Vagina (tissue), 2 donors: ENCODE data around the gene CAND1. TPM values are rescaled to one million over a fixed set of nuclear protein-coding genes. Genes with fewer than 3 reads are reported as not detected.

Experiments
- DNase-seq, 2 donors: peaks; one replicate each; pipeline ENCODE4 v3.0.0-alpha.2; 2017; ENCODE audit errors: extremely low spot score in 2 of 2
- H3K27ac ChIP-seq: fragments of 200-600 bp; sonication (generic); one replicate; pipeline ENCODE4 v1.5.1; 2019
- H3K27me3 ChIP-seq: fragments of 200-600 bp; sonication (generic); one replicate; pipeline ENCODE4 v1.5.1; 2019
- H3K36me3 ChIP-seq, 2 donors: fragments of 200-600 bp; sonication (generic); one replicate each; pipeline ENCODE4 v1.5.1; 2017 to 2019
- H3K4me1 ChIP-seq: fragments of 200-600 bp; sonication (generic); one replicate; pipeline ENCODE4 v1.5.1; 2019
- H3K4me3 ChIP-seq, 2 donors: fragments of 200-600 bp; sonication (generic); 1 replicate in 1 of 2; 2 replicates in 1 of 2; pipeline ENCODE4 v1.5.1; 2016 to 2019
- H3K9me3 ChIP-seq: fragments of 200-600 bp; sonication (generic); one replicate; pipeline ENCODE4 v1.5.1; 2019
- POLR2A ChIP-seq, 2 donors: fragments of 450-650 bp; IDR thresholded peaks; one replicate each; pipeline ENCODE4 v1.6.1; 2017; ENCODE audit warnings: antibody characterized with exemption in 2 of 2, mild to moderate bottlenecking in 2 of 2, moderate library complexity in 2 of 2
- POLR2AphosphoS5 ChIP-seq, 2 donors: sonication (generic); formaldehyde crosslinking; IDR thresholded peaks; one replicate each; pipeline ENCODE4 v1.9.0; 2017; ENCODE audit warnings: antibody characterized with exemption in 2 of 2, mild to moderate bottlenecking in 2 of 2, low read depth in 1 of 2; ENCODE audit not compliant: insufficient read depth in 1 of 2
- intact Hi-C: fragments of 100-400 bp; cut with DNase I; formaldehyde crosslinking; loops from one replicate; pipeline ENCODE4 v1.15.1; 2023
- total RNA-seq: library from RNA; depleted of rRNA; stranded (reverse); fragments of >200 nt; gene quantifications from one replicate; pipeline ENCODE4 v1.2.3, GENCODE V29; 2016
- TF ChIP-seq, protein P1 (sequence below), 3 experiments: fragments of 450-650 bp in 2 of 3; fragments of 200-600 bp in 1 of 3; sonication (generic) in 1 of 3; IDR thresholded peaks; one replicate each; pipeline ENCODE4 v1.5.1; 2017 to 2019; ENCODE audit warnings: antibody characterized with exemption in 3 of 3, mild to moderate bottlenecking in 2 of 3, moderate library complexity in 2 of 3

Gene CAND1
- total RNA-seq, 1 donor from 2014 or later: 68.0 TPM

DNA sequence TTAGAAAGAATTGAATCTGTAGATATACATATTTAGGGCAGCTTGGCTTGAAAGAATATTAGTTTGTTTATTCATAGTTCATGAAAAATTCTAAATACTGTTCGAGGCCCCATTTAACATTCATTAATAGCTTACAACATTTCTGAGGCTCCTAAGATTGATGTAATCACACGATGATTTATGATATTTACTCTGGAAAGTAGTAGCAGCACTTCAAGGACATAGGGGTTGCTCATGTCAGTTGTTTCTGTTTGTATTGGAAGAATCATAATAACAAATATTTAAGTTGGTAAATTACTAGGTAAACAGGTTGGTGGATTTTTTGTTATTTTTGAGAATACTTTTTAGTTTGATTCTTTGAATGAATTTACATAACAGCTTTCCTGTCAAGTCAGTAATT is 30.4 kb downstream of the CAND1 start:
- intact Hi-C loops: no loop called here
- no peaks in the 10 kb centered on the region for H3K9me3 ChIP-seq
- H3K4me3 ChIP-seq: no peak overlapping the region
- H3K36me3 ChIP-seq: peaks cover 0 to 58% of the 10 kb centered on the region in 2 donors
- DNase-seq: no peak
- H3K27me3 ChIP-seq: no peaks in the 10 kb centered on the region
- H3K27ac ChIP-seq: no peak overlapping the region
- TF ChIP-seq POLR2A (IDR thresholded peaks at IDR 0.05) (no peak), POLR2AphosphoS5 (IDR thresholded peaks at IDR 0.05; ENCODE audit: insufficient read depth in 1 of 2, low read depth in 1 of 2) (no peak)
- TF ChIP-seq, protein P1, sequence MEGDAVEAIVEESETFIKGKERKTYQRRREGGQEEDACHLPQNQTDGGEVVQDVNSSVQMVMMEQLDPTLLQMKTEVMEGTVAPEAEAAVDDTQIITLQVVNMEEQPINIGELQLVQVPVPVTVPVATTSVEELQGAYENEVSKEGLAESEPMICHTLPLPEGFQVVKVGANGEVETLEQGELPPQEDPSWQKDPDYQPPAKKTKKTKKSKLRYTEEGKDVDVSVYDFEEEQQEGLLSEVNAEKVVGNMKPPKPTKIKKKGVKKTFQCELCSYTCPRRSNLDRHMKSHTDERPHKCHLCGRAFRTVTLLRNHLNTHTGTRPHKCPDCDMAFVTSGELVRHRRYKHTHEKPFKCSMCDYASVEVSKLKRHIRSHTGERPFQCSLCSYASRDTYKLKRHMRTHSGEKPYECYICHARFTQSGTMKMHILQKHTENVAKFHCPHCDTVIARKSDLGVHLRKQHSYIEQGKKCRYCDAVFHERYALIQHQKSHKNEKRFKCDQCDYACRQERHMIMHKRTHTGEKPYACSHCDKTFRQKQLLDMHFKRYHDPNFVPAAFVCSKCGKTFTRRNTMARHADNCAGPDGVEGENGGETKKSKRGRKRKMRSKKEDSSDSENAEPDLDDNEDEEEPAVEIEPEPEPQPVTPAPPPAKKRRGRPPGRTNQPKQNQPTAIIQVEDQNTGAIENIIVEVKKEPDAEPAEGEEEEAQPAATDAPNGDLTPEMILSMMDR (IDR thresholded peaks at IDR 0.05): no peak
- H3K4me1 ChIP-seq: no peaks in the 10 kb centered on the region

DNA sequence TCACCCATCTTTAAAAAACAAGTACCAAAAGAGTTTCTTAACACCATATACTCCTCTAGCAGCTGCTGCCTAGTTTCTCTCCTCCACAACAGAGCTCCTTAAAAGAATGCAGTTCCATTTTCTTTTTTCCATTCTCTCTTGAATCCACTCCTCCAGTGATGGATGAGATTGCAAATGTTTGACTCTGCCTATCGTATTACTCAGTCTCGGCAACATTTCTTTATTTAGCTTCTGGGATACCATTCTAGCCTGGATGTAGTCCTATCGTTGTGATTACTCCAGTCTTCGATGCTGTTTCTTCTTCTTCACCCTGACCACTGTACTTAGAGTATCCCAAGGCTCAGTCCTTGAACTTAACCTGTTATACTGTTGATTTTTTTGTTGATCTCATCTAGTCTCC is 30.8 kb downstream of the CAND1 start:
- H3K9me3 ChIP-seq: no peaks in the 10 kb centered on the region
- no peaks in the 10 kb centered on the region for H3K27me3 ChIP-seq
- no peak for DNase-seq
- intact Hi-C loops: no loop called here
- H3K4me3 ChIP-seq: no peak overlapping the region
- no peak for TF ChIP-seq POLR2AphosphoS5 (IDR thresholded peaks at IDR 0.05; ENCODE audit: insufficient read depth in 1 of 2, low read depth in 1 of 2)
- TF ChIP-seq, protein P1 (IDR thresholded peaks at IDR 0.05): no peak
- no peak for TF ChIP-seq POLR2A (IDR thresholded peaks at IDR 0.05)
- no peaks in the 10 kb centered on the region for H3K4me1 ChIP-seq
- peaks cover 0 to 60% of the 10 kb centered on the region in 2 donors for H3K36me3 ChIP-seq
- no peak overlapping the region for H3K27ac ChIP-seq

DNA sequence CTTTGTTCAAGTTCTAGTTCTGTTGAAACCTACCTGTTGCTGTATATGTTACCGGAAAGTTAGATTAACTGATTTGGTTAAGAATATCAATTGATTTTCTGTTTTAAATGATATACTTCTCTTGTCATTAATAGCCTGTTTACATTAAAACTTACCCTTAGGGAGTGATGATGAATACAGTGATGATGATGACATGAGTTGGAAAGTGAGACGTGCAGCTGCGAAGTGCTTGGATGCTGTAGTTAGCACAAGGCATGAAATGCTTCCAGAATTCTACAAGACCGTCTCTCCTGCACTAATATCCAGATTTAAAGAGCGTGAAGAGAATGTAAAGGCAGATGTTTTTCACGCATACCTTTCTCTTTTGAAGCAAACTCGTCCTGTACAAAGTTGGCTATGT is 33.0 kb downstream of the CAND1 start:
- Histone ChIP-seq H3K36me3 (peaks cover 0 to 70% of the 10 kb centered on the region in 2 donors), H3K27me3 (no peaks in the 10 kb centered on the region), H3K9me3 (no peaks in the 10 kb centered on the region), H3K4me1 (no peaks in the 10 kb centered on the region), H3K4me3 (no peak overlapping the region), H3K27ac (no peak overlapping the region)
- TF ChIP-seq POLR2A (IDR thresholded peaks at IDR 0.05) (no peak), POLR2AphosphoS5 (IDR thresholded peaks at IDR 0.05; ENCODE audit: insufficient read depth in 1 of 2, low read depth in 1 of 2) (no peak)
- TF ChIP-seq, protein P1 (IDR thresholded peaks at IDR 0.05): no peak
- intact Hi-C loops: no loop called here
- no peak for DNase-seq

DNA sequence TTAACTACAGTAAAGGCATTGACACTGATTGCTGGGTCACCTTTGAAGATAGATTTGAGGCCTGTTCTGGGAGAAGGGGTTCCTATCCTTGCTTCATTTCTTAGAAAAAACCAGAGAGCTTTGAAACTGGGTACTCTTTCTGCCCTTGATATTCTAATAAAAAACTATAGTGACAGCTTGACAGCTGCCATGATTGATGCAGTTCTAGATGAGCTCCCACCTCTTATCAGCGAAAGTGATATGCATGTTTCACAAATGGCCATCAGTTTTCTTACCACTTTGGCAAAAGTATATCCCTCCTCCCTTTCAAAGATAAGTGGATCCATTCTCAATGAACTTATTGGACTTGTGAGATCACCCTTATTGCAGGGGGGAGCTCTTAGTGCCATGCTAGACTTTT is 36.4 kb downstream of the CAND1 start:
- no peak for DNase-seq
- Histone ChIP-seq H3K4me3 (no peak overlapping the region), H3K27ac (no peak overlapping the region), H3K4me1 (no peaks in the 10 kb centered on the region), H3K9me3 (no peaks in the 10 kb centered on the region), H3K36me3 (peaks cover 0 to 82% of the 10 kb centered on the region in 2 donors), H3K27me3 (no peaks in the 10 kb centered on the region)
- no peak for TF ChIP-seq POLR2AphosphoS5 (IDR thresholded peaks at IDR 0.05; ENCODE audit: insufficient read depth in 1 of 2, low read depth in 1 of 2)
- intact Hi-C loops: no loop called here

DNA sequence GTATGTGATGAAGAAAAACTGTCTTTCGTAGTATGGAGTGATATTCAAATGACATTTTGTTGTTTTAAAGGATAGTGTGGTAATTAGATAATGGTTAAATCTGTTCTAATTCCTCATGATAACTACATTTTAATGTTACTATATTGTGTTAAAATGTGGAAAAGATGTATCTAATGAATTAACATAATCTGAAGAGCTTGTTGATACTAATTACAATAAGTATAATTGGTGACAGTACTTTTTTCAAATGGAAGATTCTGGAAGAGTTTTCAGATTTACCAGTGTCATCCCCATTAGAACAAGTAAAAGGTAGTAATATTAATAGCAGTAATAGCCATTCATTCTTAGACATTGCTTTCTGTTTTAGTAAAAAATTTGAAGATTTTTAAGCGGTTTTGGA is 37.6 kb downstream of the CAND1 start:
- H3K4me3 ChIP-seq: no peak overlapping the region
- H3K36me3 ChIP-seq: peaks cover 0 to 88% of the 10 kb centered on the region in 2 donors
- TF ChIP-seq, protein P1 (IDR thresholded peaks at IDR 0.05): no peak
- TF ChIP-seq POLR2A (IDR thresholded peaks at IDR 0.05) (no peak), POLR2AphosphoS5 (IDR thresholded peaks at IDR 0.05; ENCODE audit: insufficient read depth in 1 of 2, low read depth in 1 of 2) (no peak)
- H3K9me3 ChIP-seq: no peaks in the 10 kb centered on the region
- no peaks in the 10 kb centered on the region for H3K4me1 ChIP-seq
- no peak overlapping the region for H3K27ac ChIP-seq
- no peaks in the 10 kb centered on the region for H3K27me3 ChIP-seq
- DNase-seq: no peak
- intact Hi-C loops: no loop called here
